MG63 (cell line): ENCODE measurements around the gene YIF1B. TPM values are rescaled to one million over a fixed set of nuclear protein-coding genes. Genes with fewer than 3 reads are reported as not detected.

Source experiments
- DNase-seq: peaks from one replicate; pipeline ENCODE4 v3.0.0-alpha.2; 2020
- H3K27me3 ChIP-seq: fragments of 250-450 bp; sonication (Bioruptor Pico); 2 replicates; pipeline ENCODE4 v1.5.1; 2020; ENCODE audit warnings: mild to moderate bottlenecking, moderate library complexity
- H3K36me3 ChIP-seq: fragments of 250-450 bp; sonication (Bioruptor Pico); 2 replicates; pipeline ENCODE4 v1.5.1; 2020; ENCODE audit warnings: mild to moderate bottlenecking, moderate library complexity
- H3K4me3 ChIP-seq: fragments of 250-450 bp; sonication (Bioruptor Pico); 2 replicates; pipeline ENCODE4 v1.5.1; 2020; ENCODE audit warnings: mild to moderate bottlenecking, moderate library complexity
- H3K9me3 ChIP-seq: fragments of 250-450 bp; sonication (Bioruptor Pico); 2 replicates; pipeline ENCODE4 v1.5.1; 2020; ENCODE audit warnings: mild to moderate bottlenecking, moderate library complexity
- total RNA-seq: library from RNA; depleted of rRNA; stranded (reverse); fragments of >200 nt; shearing (Covaris generic); gene quantifications from 2 replicates; pipeline ENCODE4 v1.2.3, GENCODE V29; 2014; ENCODE audit warnings: low replicate concordance

The YIF1B gene
- total RNA-seq, 1 experiment from 2014 or later: 294 TPM

- H3K36me3 ChIP-seq: no peaks in the 10 kb centered on the region
- H3K9me3 ChIP-seq: no peaks in the 10 kb centered on the region
- no peaks in the 10 kb centered on the region for H3K27me3 ChIP-seq
- peak; percentile 99 for DNase-seq
- H3K4me3 ChIP-seq: no peak overlapping the region
Measured at GRCh38 chr19:38290631-38291147, 25.1 kb downstream of the YIF1B start.

- Histone ChIP-seq H3K9me3 (no peaks in the 10 kb centered on the region), H3K4me3 (no peak overlapping the region), H3K27me3 (no peaks in the 10 kb centered on the region), H3K36me3 (no peaks in the 10 kb centered on the region)
- DNase-seq: no peak
Measured at GRCh38 chr19:38289955-38290354, 25.8 kb downstream of the YIF1B start.

- H3K36me3 ChIP-seq: no peaks in the 10 kb centered on the region; the same call in 1 of the 2 replicates
- H3K4me3 ChIP-seq: no peak overlapping the region
- no peak for DNase-seq
Measured at GRCh38 chr19:38288123-38288855, 27.5 kb downstream of the YIF1B start.

DNA sequence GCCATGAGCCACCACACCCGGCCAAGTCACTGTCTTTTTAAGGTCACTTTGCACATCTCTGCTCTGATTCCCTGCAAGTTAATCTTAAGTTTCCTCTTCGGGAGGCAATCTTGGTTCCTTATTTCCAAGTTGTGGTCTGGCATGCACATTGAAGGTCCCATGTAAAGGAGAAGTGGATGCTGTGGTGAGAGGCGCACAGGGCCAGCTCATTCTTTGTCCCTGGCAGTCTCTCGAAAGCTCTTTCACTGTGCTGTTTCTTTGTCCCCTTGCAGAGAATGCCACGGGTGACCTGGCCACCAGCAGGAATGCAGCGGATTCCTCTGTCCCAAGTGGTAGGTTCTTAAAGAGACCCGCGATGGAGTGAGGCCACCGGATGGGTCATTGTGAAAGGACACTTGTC, 28.1 kb downstream of the YIF1B start:
- DNase-seq: no peak
- no peaks in the 10 kb centered on the region; the same call in 1 of the 2 replicates for H3K36me3 ChIP-seq
- no peak overlapping the region for H3K4me3 ChIP-seq
- no peaks in the 10 kb centered on the region for H3K9me3 ChIP-seq
- no peaks in the 10 kb centered on the region for H3K27me3 ChIP-seq

More at GRCh38 chr19:38288123-38288855, 27.5 kb downstream of the YIF1B start:
- Histone ChIP-seq H3K27me3 (no peaks in the 10 kb centered on the region), H3K9me3 (no peaks in the 10 kb centered on the region)

GRCh38 chr19:38285567-38285966, 30.2 kb downstream of the YIF1B start:
- Histone ChIP-seq H3K9me3 (no peaks in the 10 kb centered on the region), H3K4me3 (no peak overlapping the region), H3K27me3 (no peaks in the 10 kb centered on the region), H3K36me3 (no peaks in the 10 kb centered on the region; the same call in 1 of the 2 replicates)
- DNase-seq: peak; percentile 33

DNA sequence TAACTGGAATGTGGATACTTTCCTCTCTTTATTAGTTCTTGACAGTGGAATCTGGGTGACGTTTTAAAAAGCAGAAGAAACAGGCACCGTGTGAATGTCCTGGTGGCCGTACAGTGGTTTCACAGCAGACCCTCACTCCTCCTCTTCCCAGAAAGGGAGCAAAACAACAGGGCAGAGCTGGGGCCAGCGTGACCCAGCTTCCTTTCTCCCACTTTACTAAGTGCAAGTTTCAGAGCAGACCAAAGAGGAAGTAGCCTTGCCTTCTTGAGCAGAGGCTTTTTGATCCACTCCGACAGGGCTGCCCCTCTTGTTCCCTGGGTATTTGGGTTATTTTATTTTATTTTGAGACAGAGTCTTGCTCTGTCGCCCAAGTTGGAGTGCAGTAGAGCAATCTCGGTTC, 31.3 kb downstream of the YIF1B start:
- no peak overlapping the region for H3K4me3 ChIP-seq
- H3K36me3 ChIP-seq: no peaks in the 10 kb centered on the region; the same call in 1 of the 2 replicates
- no peaks in the 10 kb centered on the region for H3K9me3 ChIP-seq
- H3K27me3 ChIP-seq: no peaks in the 10 kb centered on the region
- DNase-seq: no peak

- H3K36me3 ChIP-seq: no peaks in the 10 kb centered on the region; the same call in 1 of the 2 replicates
Measured at GRCh38 chr19:38283271-38283670, 32.5 kb downstream of the YIF1B start.

GRCh38 chr19:38281811-38282566, 33.8 kb downstream of the YIF1B start:
- H3K27me3 ChIP-seq: no peaks in the 10 kb centered on the region
- no peak overlapping the region for H3K4me3 ChIP-seq
- no peak for DNase-seq
- no peaks in the 10 kb centered on the region for H3K9me3 ChIP-seq
- no peaks in the 10 kb centered on the region; the same call in 1 of the 2 replicates for H3K36me3 ChIP-seq

More at GRCh38 chr19:38283271-38283670, 32.5 kb downstream of the YIF1B start:
- Histone ChIP-seq H3K4me3 (no peak overlapping the region), H3K9me3 (no peaks in the 10 kb centered on the region), H3K27me3 (no peaks in the 10 kb centered on the region)
- DNase-seq: no peak

GRCh38 chr19:38280030-38280921, 35.5 kb downstream of the YIF1B start:
- no peak overlapping the region for H3K4me3 ChIP-seq
- DNase-seq: no peak
- H3K27me3 ChIP-seq: no peaks in the 10 kb centered on the region
- H3K9me3 ChIP-seq: no peaks in the 10 kb centered on the region
- H3K36me3 ChIP-seq: no peaks in the 10 kb centered on the region; the same call in 1 of the 2 replicates

DNA sequence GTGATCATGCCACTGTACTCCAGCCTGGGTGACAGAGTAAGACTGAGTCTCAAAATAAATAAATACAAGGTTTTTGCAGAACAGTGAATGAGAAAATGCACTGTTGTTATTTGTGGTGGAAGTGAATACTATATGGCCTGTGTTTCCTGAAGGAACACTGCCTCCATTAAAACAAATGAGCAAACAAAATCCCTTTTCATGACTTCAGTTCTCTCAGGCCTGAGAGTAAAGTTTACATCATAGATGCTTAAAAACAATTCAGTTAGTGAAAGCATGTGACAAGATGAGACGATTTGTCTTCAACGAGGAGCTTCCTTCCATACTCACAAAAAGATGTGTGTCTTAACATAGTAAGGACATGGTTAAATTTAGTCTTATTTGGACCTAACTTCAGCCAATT, 37.0 kb downstream of the YIF1B start:
- H3K4me3 ChIP-seq: no peak overlapping the region
- H3K9me3 ChIP-seq: no peaks in the 10 kb centered on the region
- no peaks in the 10 kb centered on the region for H3K27me3 ChIP-seq
- H3K36me3 ChIP-seq: no peaks in the 10 kb centered on the region
- no peak for DNase-seq

- H3K9me3 ChIP-seq: no peaks in the 10 kb centered on the region
- H3K4me3 ChIP-seq: no peak overlapping the region
- peak; percentile 84 for DNase-seq
- H3K36me3 ChIP-seq: no peaks in the 10 kb centered on the region
- no peaks in the 10 kb centered on the region for H3K27me3 ChIP-seq
Measured at GRCh38 chr19:38277969-38278680, 37.6 kb downstream of the YIF1B start.

GRCh38 chr19:38277549-38277948, 38.2 kb downstream of the YIF1B start:
- no peak for DNase-seq
- Histone ChIP-seq H3K36me3 (no peaks in the 10 kb centered on the region), H3K4me3 (no peak overlapping the region), H3K27me3 (no peaks in the 10 kb centered on the region), H3K9me3 (no peaks in the 10 kb centered on the region)

DNA sequence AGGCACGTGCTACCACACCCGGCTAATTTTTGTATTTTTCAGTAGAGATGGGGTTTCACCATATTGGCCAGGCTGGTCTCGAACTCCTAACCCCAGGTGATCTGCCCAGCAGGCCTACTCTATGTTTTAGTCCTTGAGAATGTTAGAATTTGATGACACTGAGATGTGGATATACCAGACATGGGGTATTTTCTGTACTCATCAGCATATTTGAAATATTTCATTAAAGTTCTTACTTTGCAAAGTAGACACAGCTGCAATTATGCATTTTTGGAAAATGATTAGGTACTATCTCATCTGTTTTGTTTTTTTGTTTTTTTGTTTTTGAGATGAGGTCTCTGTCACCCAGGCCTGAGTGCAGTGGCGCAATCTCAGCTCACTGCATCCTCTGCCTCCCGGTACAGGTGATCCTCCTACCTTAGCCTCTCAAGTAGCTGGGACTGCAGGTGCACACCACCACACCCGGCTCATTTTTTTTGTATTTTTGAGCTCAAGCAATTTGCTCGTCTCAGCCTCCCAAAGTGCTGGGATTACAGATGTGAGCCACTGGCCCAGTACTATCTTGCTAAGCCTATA, 38.7 kb downstream of the YIF1B start:
- DNase-seq: no peak
- H3K36me3 ChIP-seq: no peaks in the 10 kb centered on the region
- no peak overlapping the region for H3K4me3 ChIP-seq
- no peaks in the 10 kb centered on the region for H3K9me3 ChIP-seq
- no peaks in the 10 kb centered on the region for H3K27me3 ChIP-seq

DNA sequence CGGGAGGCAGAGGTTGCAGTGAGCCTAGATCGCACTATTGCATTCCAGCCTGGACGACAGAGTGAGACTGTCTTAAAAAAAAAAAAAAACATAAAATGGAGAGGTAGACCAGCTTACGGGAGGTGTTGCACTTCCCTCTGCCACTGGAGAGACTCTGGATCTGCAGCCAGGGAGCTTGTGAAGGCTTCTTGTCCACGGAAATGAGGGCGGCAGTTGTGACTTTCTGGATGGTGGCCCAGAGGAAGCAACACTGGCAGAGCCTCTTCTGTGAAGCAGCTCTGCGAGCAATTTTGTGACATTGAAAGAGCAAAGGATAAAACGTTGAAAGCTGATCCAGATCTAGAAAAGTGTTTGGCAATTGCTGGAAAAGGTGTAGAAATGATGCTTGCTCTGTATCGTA, 41.0 kb downstream of the YIF1B start:
- Histone ChIP-seq H3K4me3 (no peak overlapping the region), H3K36me3 (no peaks in the 10 kb centered on the region), H3K27me3 (no peaks in the 10 kb centered on the region), H3K9me3 (no peaks in the 10 kb centered on the region)
- no peak for DNase-seq

- Histone ChIP-seq H3K9me3 (no peaks in the 10 kb centered on the region), H3K4me3 (no peak overlapping the region), H3K27me3 (no peaks in the 10 kb centered on the region), H3K36me3 (no peaks in the 10 kb centered on the region)
- DNase-seq: no peak
Measured at GRCh38 chr19:38273499-38273898, 42.2 kb downstream of the YIF1B start.
